DOHH2 (cell line): ENCODE data around the gene VDAC2.

Experiments
- H3F3A ChIP-seq: fragments of 200-600 bp; sonication (generic), shearing (Covaris generic); 2 replicates; pipeline ENCODE4 v1.6.0; 2016; ENCODE audit warnings: antibody characterized with exemption, mild to moderate bottlenecking; ENCODE audit not compliant: control insufficient read depth, insufficient read depth
- H3K27ac ChIP-seq: fragments of 200-600 bp; sonication (generic); 2 replicates; pipeline ENCODE4 v1.5.1; 2014; ENCODE audit warnings: low read depth, mild to moderate bottlenecking, low read length, moderate library complexity
- H3K27me3 ChIP-seq: fragments of 200-600 bp; sonication (generic); 2 replicates; pipeline ENCODE4 v1.6.1; 2014; ENCODE audit warnings: mild to moderate bottlenecking, low read length, mixed read lengths; ENCODE audit not compliant: control insufficient read depth
- H3K36me3 ChIP-seq: fragments of 200-600 bp; sonication (generic); 2 replicates; pipeline ENCODE4 v1.6.1; 2014; ENCODE audit warnings: mild to moderate bottlenecking, low read length, moderate library complexity, mixed read lengths; ENCODE audit not compliant: control insufficient read depth
- H3K4me1 ChIP-seq: fragments of 200-600 bp; sonication (generic); 2 replicates; pipeline ENCODE4 v1.6.1; 2014; ENCODE audit warnings: mild to moderate bottlenecking, low read length, mixed read lengths; ENCODE audit not compliant: control insufficient read depth
- H3K4me2 ChIP-seq: fragments of 200-600 bp; sonication (generic); 2 replicates; pipeline ENCODE4 v1.6.0; 2014; ENCODE audit warnings: mild to moderate bottlenecking, low read length, moderate library complexity
- H3K4me3 ChIP-seq: fragments of 200-600 bp; sonication (generic); 2 replicates; pipeline ENCODE4 v1.5.1; 2014; ENCODE audit warnings: mild to moderate bottlenecking, low read length, mixed read lengths
- H3K79me2 ChIP-seq: fragments of 200-600 bp; sonication (generic); 2 replicates; pipeline ENCODE4 v1.6.1; 2014; ENCODE audit warnings: mild to moderate bottlenecking, low read length, mixed read lengths; ENCODE audit not compliant: control insufficient read depth
- H3K9me2 ChIP-seq: fragments of 200-600 bp; sonication (generic); replicated peaks from 2 replicates; pipeline ENCODE4 v1.6.1; 2014; ENCODE audit warnings: mild to moderate bottlenecking, low read length, mixed read lengths; ENCODE audit not compliant: control insufficient read depth
- H3K9me3 ChIP-seq: fragments of 200-600 bp; sonication (generic); 2 replicates; pipeline ENCODE4 v1.6.1; 2014; ENCODE audit warnings: antibody characterized with exemption, low read length, mixed read lengths; ENCODE audit not compliant: control insufficient read depth, insufficient read depth
- H4K20me1 ChIP-seq: fragments of 200-600 bp; sonication (generic); 2 replicates; pipeline ENCODE4 v1.6.0; 2014; ENCODE audit warnings: low read depth, mild to moderate bottlenecking, antibody characterized with exemption, low read length, moderate library complexity; ENCODE audit not compliant: control insufficient read depth, insufficient read depth
- CTCF ChIP-seq: fragments of 200-600 bp; sonication (generic); IDR thresholded peaks from one replicate; pipeline ENCODE4 v1.5.1; 2014; ENCODE audit warnings: antibody characterized with exemption, mild to moderate bottlenecking, low read depth, low read length; ENCODE audit not compliant: poor library complexity, severe bottlenecking
- EZH2phosphoT487 ChIP-seq: fragments of 200-600 bp; sonication (generic); IDR thresholded peaks from 2 replicates; pipeline ENCODE4 v1.6.1; 2017; ENCODE audit warnings: borderline replicate concordance, mild to moderate bottlenecking, antibody characterized with exemption, low read length, moderate library complexity, mixed read lengths

Gene VDAC2

GRCh38 chr10:75236178-75236825 is 25.7 kb downstream of the VDAC2 start:
- peak overlapping the region; percentile 99 for H3K4me2 ChIP-seq
- H3F3A ChIP-seq = peaks cover 16% of the 10 kb centered on the region
- no peaks in the 10 kb centered on the region for H3K9me2 ChIP-seq
- no peak overlapping the region for H3K27ac ChIP-seq
- peak; percentile 11 for TF ChIP-seq CTCF
- no peak for TF ChIP-seq EZH2phosphoT487
- H3K4me3 ChIP-seq = peak overlapping the region; percentile 84
- H3K9me3 ChIP-seq = no peaks in the 10 kb centered on the region
- peaks cover 33% of the 10 kb centered on the region for H3K79me2 ChIP-seq
- H4K20me1 ChIP-seq = no peaks in the 10 kb centered on the region
- H3K36me3 ChIP-seq = peaks cover 26% of the 10 kb centered on the region
- no peaks in the 10 kb centered on the region for H3K27me3 ChIP-seq
- peaks cover 23% of the 10 kb centered on the region for H3K4me1 ChIP-seq

GRCh38 chr10:75238182-75239095 is 27.8 kb downstream of the VDAC2 start:
- H3F3A ChIP-seq = peaks cover 8% of the 10 kb centered on the region
- H3K4me1 ChIP-seq = peaks cover 16% of the 10 kb centered on the region
- H3K4me3 ChIP-seq = no peak overlapping the region
- H3K9me3 ChIP-seq = no peaks in the 10 kb centered on the region
- H3K4me2 ChIP-seq = no peak overlapping the region
- peaks cover 5% of the 10 kb centered on the region for H3K36me3 ChIP-seq
- TF ChIP-seq CTCF (no peak), EZH2phosphoT487 (no peak)
- H3K27me3 ChIP-seq = no peaks in the 10 kb centered on the region
- peaks cover 13% of the 10 kb centered on the region for H3K79me2 ChIP-seq
- H3K9me2 ChIP-seq = no peaks in the 10 kb centered on the region
- H3K27ac ChIP-seq = no peak overlapping the region
- no peaks in the 10 kb centered on the region for H4K20me1 ChIP-seq

- no peaks in the 10 kb centered on the region for H3K36me3 ChIP-seq
- peaks cover 8% of the 10 kb centered on the region for H3F3A ChIP-seq
- peaks cover 8% of the 10 kb centered on the region for H3K79me2 ChIP-seq
- H3K9me3 ChIP-seq = no peaks in the 10 kb centered on the region
- no peaks in the 10 kb centered on the region for H3K27me3 ChIP-seq
- TF ChIP-seq CTCF (no peak), EZH2phosphoT487 (no peak)
- no peak overlapping the region for H3K4me2 ChIP-seq
- no peak overlapping the region for H3K27ac ChIP-seq
- no peaks in the 10 kb centered on the region for H3K9me2 ChIP-seq
- no peaks in the 10 kb centered on the region for H4K20me1 ChIP-seq
- H3K4me3 ChIP-seq = no peak overlapping the region
- peaks cover 10% of the 10 kb centered on the region for H3K4me1 ChIP-seq
Measured at GRCh38 chr10:75239096-75239790, 28.6 kb downstream of the VDAC2 start.
